ENCODE results near the gene COL4A1. TPM values are rescaled to one million over a fixed set of nuclear protein-coding genes. Genes with fewer than 3 reads are reported as not detected.

Gene COL4A1
- total RNA-seq, 2 donors from 2014 or later: 505 to 852 TPM

GRCh38 chr13:110262508-110263291 lies 44.3 kb downstream of the COL4A1 start:
- Histone ChIP-seq H3K27ac (peak overlapping the region; percentile 75 to 80), H3K4me1 (ENCODE audit: control insufficient read depth in 1 of 2, low read depth in 2 of 2) (peaks cover 57 to 95% of the 10 kb centered on the region in 2 donors), H3K4me3 (peak overlapping the region; percentile 22), H3K9me3 (no peaks in the 10 kb centered on the region), H3K36me3 (no peaks in the 10 kb centered on the region), H3K27me3 (replicated peaks; ENCODE audit: insufficient read depth) (peaks cover 5% of the 10 kb centered on the region)
- no peak for ATAC-seq (ENCODE audit: insufficient number of reproducible peaks, low FRiP score, low read depth)
- DNase-seq (ENCODE audit: low spot score): no peak
- TF ChIP-seq CTCF (IDR thresholded peaks at IDR 0.05): no peak

- TF ChIP-seq CTCF (IDR thresholded peaks at IDR 0.05): no peak
- ATAC-seq (ENCODE audit: insufficient number of reproducible peaks, low FRiP score, low read depth): no peak
These were observed 44.9 kb downstream of the COL4A1 start for GRCh38 chr13:110262082-110262436.

GRCh38 chr13:110261166-110262081 lies 45.5 kb downstream of the COL4A1 start:
- TF ChIP-seq CTCF (IDR thresholded peaks at IDR 0.05): no peak
- H3K36me3 ChIP-seq: no peaks in the 10 kb centered on the region
- DNase-seq (ENCODE audit: low spot score) (no peak), ATAC-seq (ENCODE audit: insufficient number of reproducible peaks, low FRiP score, low read depth) (no peak)
- peaks cover 55 to 94% of the 10 kb centered on the region in 2 donors for H3K4me1 ChIP-seq (ENCODE audit: control insufficient read depth in 1 of 2, low read depth in 2 of 2)
- no peaks in the 10 kb centered on the region for H3K9me3 ChIP-seq
- peaks cover 5% of the 10 kb centered on the region for H3K27me3 ChIP-seq (replicated peaks; ENCODE audit: insufficient read depth)
- no peak overlapping the region for H3K4me3 ChIP-seq
- H3K27ac ChIP-seq: peak overlapping the region; percentile 75 to 80

More at GRCh38 chr13:110262082-110262436, 44.9 kb downstream of the COL4A1 start:
- no peak for DNase-seq (ENCODE audit: low spot score)
- Histone ChIP-seq H3K36me3 (no peaks in the 10 kb centered on the region), H3K4me1 (ENCODE audit: control insufficient read depth in 1 of 2, low read depth in 2 of 2) (peaks cover 55 to 94% of the 10 kb centered on the region in 2 donors), H3K9me3 (no peaks in the 10 kb centered on the region), H3K27me3 (replicated peaks; ENCODE audit: insufficient read depth) (peaks cover 5% of the 10 kb centered on the region), H3K4me3 (peak overlapping the region; percentile 22), H3K27ac (peak overlapping the region; percentile 75 to 80)

- Histone ChIP-seq H3K4me3 (peak overlapping the region; percentile 13), H3K27me3 (replicated peaks; ENCODE audit: insufficient read depth) (peaks cover 5% of the 10 kb centered on the region), H3K27ac (peak overlapping the region; percentile 65 to 72), H3K36me3 (no peaks in the 10 kb centered on the region), H3K4me1 (ENCODE audit: control insufficient read depth in 1 of 2, low read depth in 2 of 2) (peaks cover 59 to 89% of the 10 kb centered on the region in 2 donors), H3K9me3 (no peaks in the 10 kb centered on the region)
- ATAC-seq (ENCODE audit: insufficient number of reproducible peaks, low FRiP score, low read depth) (no peak), DNase-seq (ENCODE audit: low spot score) (no peak)
- TF ChIP-seq CTCF (IDR thresholded peaks at IDR 0.05): no peak
These were observed 47.3 kb downstream of the COL4A1 start for GRCh38 chr13:110259651-110260050.
